HT-29 (cell line): ENCODE results near the gene TMEM272. TPM values are rescaled to one million over a fixed set of nuclear protein-coding genes. Genes with fewer than 3 reads are reported as not detected.

Experiments
- total RNA-seq: library from RNA; depleted of rRNA; stranded (reverse); fragments of >200 nt; shearing (Covaris generic); gene quantifications from 2 replicates; pipeline ENCODE4 v1.2.3, GENCODE V29; 2014; rRNA removed

Gene TMEM272
- total RNA-seq, 1 experiment from 2014 or later: not detected

Other genes starting within 250 kb of the TMEM272 start
- gene DHRS12, start 41.0 kb downstream of the TMEM272 start, total RNA-seq: 8.0 and 9.8 TPM in 2 replicates
- gene CCDC70, start 16.8 kb upstream of the TMEM272 start, total RNA-seq: not detected in 2 replicates
- gene ATP7B, start 166.3 kb upstream of the TMEM272 start, total RNA-seq: 6.9 and 7.6 TPM in 2 replicates
- gene ALG11, start 167.2 kb upstream of the TMEM272 start, total RNA-seq: 11.6 and 14.8 TPM in 2 replicates
- gene UTP14C, start 179.5 kb upstream of the TMEM272 start, total RNA-seq: 5.5 and 6.5 TPM in 2 replicates